ENCODE results near the gene RHOD.

GRCh38 chr11:67029146-67029545 is 27.5 kb upstream of the RHOD start:
- TF ChIP-seq, protein P1, sequence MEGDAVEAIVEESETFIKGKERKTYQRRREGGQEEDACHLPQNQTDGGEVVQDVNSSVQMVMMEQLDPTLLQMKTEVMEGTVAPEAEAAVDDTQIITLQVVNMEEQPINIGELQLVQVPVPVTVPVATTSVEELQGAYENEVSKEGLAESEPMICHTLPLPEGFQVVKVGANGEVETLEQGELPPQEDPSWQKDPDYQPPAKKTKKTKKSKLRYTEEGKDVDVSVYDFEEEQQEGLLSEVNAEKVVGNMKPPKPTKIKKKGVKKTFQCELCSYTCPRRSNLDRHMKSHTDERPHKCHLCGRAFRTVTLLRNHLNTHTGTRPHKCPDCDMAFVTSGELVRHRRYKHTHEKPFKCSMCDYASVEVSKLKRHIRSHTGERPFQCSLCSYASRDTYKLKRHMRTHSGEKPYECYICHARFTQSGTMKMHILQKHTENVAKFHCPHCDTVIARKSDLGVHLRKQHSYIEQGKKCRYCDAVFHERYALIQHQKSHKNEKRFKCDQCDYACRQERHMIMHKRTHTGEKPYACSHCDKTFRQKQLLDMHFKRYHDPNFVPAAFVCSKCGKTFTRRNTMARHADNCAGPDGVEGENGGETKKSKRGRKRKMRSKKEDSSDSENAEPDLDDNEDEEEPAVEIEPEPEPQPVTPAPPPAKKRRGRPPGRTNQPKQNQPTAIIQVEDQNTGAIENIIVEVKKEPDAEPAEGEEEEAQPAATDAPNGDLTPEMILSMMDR (IDR thresholded peaks at IDR 0.05; ENCODE audit: poor library complexity): no peak
- TF ChIP-seq EZH2phosphoT487 (IDR thresholded peaks at IDR 0.05; ENCODE audit: low read depth, severe bottlenecking, unreplicated experiment) (no peak), EZH2 (IDR thresholded peaks at IDR 0.05; ENCODE audit: borderline replicate concordance) (no peak)

Data from hepatocyte (in vitro differentiated cells).